ENCODE results near the gene CAMK2B.
A peak's percentile ranks its signal among the peaks of the same experiment; 100 is the strongest.

The CAMK2B gene

DNA sequence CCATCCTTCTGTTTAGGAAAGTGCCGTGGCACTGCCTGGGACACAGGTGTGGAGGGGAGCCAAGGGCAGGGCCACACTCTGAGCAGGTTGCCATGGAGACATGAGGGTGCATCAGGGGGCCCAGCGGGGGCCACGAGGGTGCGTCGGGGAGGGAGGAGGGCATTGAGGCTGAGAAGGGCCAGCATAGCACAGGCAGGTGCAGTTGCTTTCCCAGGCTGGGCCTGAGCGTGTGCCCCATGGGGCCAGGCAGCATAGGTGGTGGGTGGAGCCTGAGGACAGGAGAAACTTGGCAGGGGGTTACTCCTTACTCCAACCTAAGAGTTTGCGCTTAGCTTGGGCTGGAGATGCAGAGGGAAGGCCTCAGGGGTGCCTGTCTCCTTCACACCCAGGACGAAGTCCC is 109.4 kb downstream of the CAMK2B start:
- no peaks in the 10 kb centered on the region for H3K27me3 ChIP-seq (ENCODE audit: insufficient read depth, low read length)
- H3K4me2 ChIP-seq (ENCODE audit: low read length), result no peak overlapping the region
- H2AFZ ChIP-seq (ENCODE audit: low read length), result no peak overlapping the region
- no peaks in the 10 kb centered on the region for H3K79me2 ChIP-seq (ENCODE audit: insufficient read depth, low read length)
- TF ChIP-seq EZH2 (IDR thresholded peaks at IDR 0.05; ENCODE audit: borderline replicate concordance, low read length), result no peak
- no peaks in the 10 kb centered on the region for H3K9me3 ChIP-seq (ENCODE audit: low read length)
- H4K20me1 ChIP-seq (ENCODE audit: insufficient read depth, low read length), result no peaks in the 10 kb centered on the region
- H3K27ac ChIP-seq (ENCODE audit: low read depth, low read length, poor library complexity, severe bottlenecking), result no peak overlapping the region
- no peak overlapping the region for H3K9ac ChIP-seq (ENCODE audit: low read length)
- no peaks in the 10 kb centered on the region for H3K9me2 ChIP-seq (ENCODE audit: low read depth, low read length)
- H3F3A ChIP-seq (ENCODE audit: insufficient read depth, low read length), result no peaks in the 10 kb centered on the region
- peaks cover 26% of the 10 kb centered on the region; the same call in 1 of the 2 replicates for H3K36me3 ChIP-seq (ENCODE audit: insufficient read depth, low read length)
- H3K4me3 ChIP-seq (ENCODE audit: low read depth, low read length, poor library complexity, severe bottlenecking), result no peak overlapping the region
- H3K4me1 ChIP-seq (ENCODE audit: insufficient read depth, low read length, severe bottlenecking), result peaks cover 15% of the 10 kb centered on the region

GRCh38 chr7:44215531-44215930 is 109.9 kb downstream of the CAMK2B start:
- no peak overlapping the region for H2AFZ ChIP-seq (ENCODE audit: low read length)
- no peaks in the 10 kb centered on the region for H3K79me2 ChIP-seq (ENCODE audit: insufficient read depth, low read length)
- H3K27me3 ChIP-seq (ENCODE audit: insufficient read depth, low read length), result no peaks in the 10 kb centered on the region
- H3K4me2 ChIP-seq (ENCODE audit: low read length), result no peak overlapping the region
- no peaks in the 10 kb centered on the region for H3K9me2 ChIP-seq (ENCODE audit: low read depth, low read length)
- no peaks in the 10 kb centered on the region for H3F3A ChIP-seq (ENCODE audit: insufficient read depth, low read length)
- H3K4me1 ChIP-seq (ENCODE audit: insufficient read depth, low read length, severe bottlenecking), result peaks cover 11% of the 10 kb centered on the region
- H3K9ac ChIP-seq (ENCODE audit: low read length), result no peak overlapping the region
- no peaks in the 10 kb centered on the region for H3K9me3 ChIP-seq (ENCODE audit: low read length)
- H3K4me3 ChIP-seq (ENCODE audit: low read depth, low read length, poor library complexity, severe bottlenecking), result no peak overlapping the region
- no peak overlapping the region for H3K27ac ChIP-seq (ENCODE audit: low read depth, low read length, poor library complexity, severe bottlenecking)
- H3K36me3 ChIP-seq (ENCODE audit: insufficient read depth, low read length), result peaks cover 31% of the 10 kb centered on the region; the same call in 1 of the 2 replicates
- TF ChIP-seq, protein P1, sequence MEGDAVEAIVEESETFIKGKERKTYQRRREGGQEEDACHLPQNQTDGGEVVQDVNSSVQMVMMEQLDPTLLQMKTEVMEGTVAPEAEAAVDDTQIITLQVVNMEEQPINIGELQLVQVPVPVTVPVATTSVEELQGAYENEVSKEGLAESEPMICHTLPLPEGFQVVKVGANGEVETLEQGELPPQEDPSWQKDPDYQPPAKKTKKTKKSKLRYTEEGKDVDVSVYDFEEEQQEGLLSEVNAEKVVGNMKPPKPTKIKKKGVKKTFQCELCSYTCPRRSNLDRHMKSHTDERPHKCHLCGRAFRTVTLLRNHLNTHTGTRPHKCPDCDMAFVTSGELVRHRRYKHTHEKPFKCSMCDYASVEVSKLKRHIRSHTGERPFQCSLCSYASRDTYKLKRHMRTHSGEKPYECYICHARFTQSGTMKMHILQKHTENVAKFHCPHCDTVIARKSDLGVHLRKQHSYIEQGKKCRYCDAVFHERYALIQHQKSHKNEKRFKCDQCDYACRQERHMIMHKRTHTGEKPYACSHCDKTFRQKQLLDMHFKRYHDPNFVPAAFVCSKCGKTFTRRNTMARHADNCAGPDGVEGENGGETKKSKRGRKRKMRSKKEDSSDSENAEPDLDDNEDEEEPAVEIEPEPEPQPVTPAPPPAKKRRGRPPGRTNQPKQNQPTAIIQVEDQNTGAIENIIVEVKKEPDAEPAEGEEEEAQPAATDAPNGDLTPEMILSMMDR (IDR thresholded peaks at IDR 0.05; ENCODE audit: low read length), result no peak
- TF ChIP-seq EZH2 (IDR thresholded peaks at IDR 0.05; ENCODE audit: borderline replicate concordance, low read length), result no peak
- no peaks in the 10 kb centered on the region for H4K20me1 ChIP-seq (ENCODE audit: insufficient read depth, low read length)

GRCh38 chr7:44213877-44214388 is 111.5 kb downstream of the CAMK2B start:
- Histone ChIP-seq H3K9me3 (ENCODE audit: low read length) (no peaks in the 10 kb centered on the region), H2AFZ (ENCODE audit: low read length) (no peak overlapping the region), H3K9ac (ENCODE audit: low read length) (peak overlapping the region; percentile 15; the same call in 1 of the 2 replicates), H3K9me2 (ENCODE audit: low read depth, low read length) (no peaks in the 10 kb centered on the region), H3K79me2 (ENCODE audit: insufficient read depth, low read length) (no peaks in the 10 kb centered on the region), H3K4me2 (ENCODE audit: low read length) (no peak overlapping the region), H3K4me3 (ENCODE audit: low read depth, low read length, poor library complexity, severe bottlenecking) (no peak overlapping the region), H3K27me3 (ENCODE audit: insufficient read depth, low read length) (no peaks in the 10 kb centered on the region), H3K4me1 (ENCODE audit: insufficient read depth, low read length, severe bottlenecking) (peaks cover 11% of the 10 kb centered on the region), H4K20me1 (ENCODE audit: insufficient read depth, low read length) (no peaks in the 10 kb centered on the region), H3K36me3 (ENCODE audit: insufficient read depth, low read length) (peaks cover 45% of the 10 kb centered on the region), H3F3A (ENCODE audit: insufficient read depth, low read length) (no peaks in the 10 kb centered on the region), H3K27ac (ENCODE audit: low read depth, low read length, poor library complexity, severe bottlenecking) (peak overlapping the region; percentile 14)
- TF ChIP-seq EZH2 (IDR thresholded peaks at IDR 0.05; ENCODE audit: borderline replicate concordance, low read length), result no peak
- TF ChIP-seq, protein P1 (IDR thresholded peaks at IDR 0.05; ENCODE audit: low read length), result no peak
